GM21723 (cell line): ENCODE measurements around the gene ZNF536.

Experiments used
- ATAC-seq: cut with Tn5 transposase; IDR thresholded peaks from one replicate; pipeline ENCODE4 v1.9.1; 2021; ENCODE audit warnings: mild to moderate bottlenecking, moderate library complexity; ENCODE audit not compliant: unreplicated experiment

ZNF536 gene

GRCh38 chr19:30371960-30372824 lies at the start of gene ZNF536:
TSS of gene ZNF536 (plus strand) at chr19:30372384. CDS start at chr19:30443563, 71,179 bp downstream.
- ATAC-seq, result no peak

GRCh38 chr19:30322641-30323320 lies 49.4 kb upstream of the ZNF536 start:
- ATAC-seq, result no peak

- no peak for ATAC-seq
Measured at GRCh38 chr19:30323904-30324303, 48.3 kb upstream of the ZNF536 start.

GRCh38 chr19:30324982-30325381 lies 47.2 kb upstream of the ZNF536 start:
- ATAC-seq, result no peak

GRCh38 chr19:30325676-30326392 lies 46.4 kb upstream of the ZNF536 start:
- ATAC-seq, result no peak

- no peak for ATAC-seq
Measured at GRCh38 chr19:30326393-30326710, 45.8 kb upstream of the ZNF536 start.

- ATAC-seq, result no peak
Measured at GRCh38 chr19:30327331-30327730, 44.9 kb upstream of the ZNF536 start.

- no peak for ATAC-seq
Measured at GRCh38 chr19:30328096-30328495, 44.1 kb upstream of the ZNF536 start.

GRCh38 chr19:30330266-30330665 lies 41.9 kb upstream of the ZNF536 start:
- ATAC-seq, result no peak

GRCh38 chr19:30332445-30333234 lies 39.5 kb upstream of the ZNF536 start:
- no peak for ATAC-seq

- ATAC-seq, result no peak
Measured at GRCh38 chr19:30333291-30334065, 38.7 kb upstream of the ZNF536 start.

- no peak for ATAC-seq
Measured at GRCh38 chr19:30334841-30335240, 37.3 kb upstream of the ZNF536 start.

GRCh38 chr19:30335306-30335886 lies 36.8 kb upstream of the ZNF536 start:
- no peak for ATAC-seq

- ATAC-seq, result no peak
Measured at GRCh38 chr19:30336290-30336689, 35.9 kb upstream of the ZNF536 start.

- ATAC-seq, result no peak
Measured at GRCh38 chr19:30338041-30338456, 34.1 kb upstream of the ZNF536 start.

GRCh38 chr19:30338878-30339623 lies 33.1 kb upstream of the ZNF536 start:
- ATAC-seq, result no peak

GRCh38 chr19:30339624-30340525 lies 32.3 kb upstream of the ZNF536 start:
- ATAC-seq, result no peak
